HG03108 (cell line): ENCODE data around the gene IL31.

Source experiments
- ATAC-seq: cut with Tn5 transposase; IDR thresholded peaks from one replicate; pipeline ENCODE4 v1.9.1; 2021; ENCODE audit warnings: moderate library complexity; ENCODE audit not compliant: unreplicated experiment

Gene IL31

GRCh38 chr12:122133192-122133950 lies 40.6 kb downstream of the IL31 start:
- no peak for ATAC-seq

- no peak for ATAC-seq
Measured at GRCh38 chr12:122130150-122130549, 43.9 kb downstream of the IL31 start.

GRCh38 chr12:122129131-122129530 lies 44.9 kb downstream of the IL31 start:
- ATAC-seq, result no peak

- no peak for ATAC-seq
Measured at GRCh38 chr12:122128481-122128880, 45.5 kb downstream of the IL31 start.

GRCh38 chr12:122127839-122128238 lies 46.2 kb downstream of the IL31 start:
- no peak for ATAC-seq

GRCh38 chr12:122126713-122127597 lies 47.1 kb downstream of the IL31 start:
- ATAC-seq, result no peak

GRCh38 chr12:122126342-122126635 lies 47.7 kb downstream of the IL31 start:
- no peak for ATAC-seq

GRCh38 chr12:122125452-122126341 lies 48.3 kb downstream of the IL31 start:
- ATAC-seq, result no peak

- ATAC-seq, result no peak
Measured at GRCh38 chr12:122124370-122124769, 49.7 kb downstream of the IL31 start.

- ATAC-seq, result no peak
Measured at GRCh38 chr12:122123761-122124145, 50.3 kb downstream of the IL31 start.

- no peak for ATAC-seq
Measured at GRCh38 chr12:122123051-122123760, 50.8 kb downstream of the IL31 start.
